HepG2 (cell line): ENCODE measurements around the gene MUC6. TPM values are rescaled to one million over a fixed set of nuclear protein-coding genes. Genes with fewer than 3 reads are reported as not detected.

ENCODE experiments used
- ATAC-seq: fragments of 200-7000 bp; cut with Tn5 transposase; 3 replicates; pipeline ENCODE4 v1.9.1; 2020; ENCODE audit warnings: mild to moderate bottlenecking, moderate library complexity
- BruUV-seq: library from RNA; stranded (reverse); fragments of 400-500 nt; replicated peaks from 2 replicates; lab custom pipeline; 2021; lab: Mats Ljungman, UMichigan
- CTCF ChIA-PET: fragments of 300-600 bp; formaldehyde crosslinking; extraction: SDS; loops from one replicate; lab custom pipeline; 2021; ENCODE audit warnings: low total read pairs, inconsistent platforms, low intra/inter-chr PET ratio; lab: Yijun Ruan, JAX
- POLR2A ChIA-PET: fragments of 350-600 bp; sonication (Branson Sonifier 250); formaldehyde crosslinking; loops from one replicate; lab custom pipeline; 2020; ENCODE audit warnings: antibody characterized with exemption, inconsistent platforms; lab: Yijun Ruan, JAX
- DNase-seq: peaks from one replicate; pipeline ENCODE4 v3.0.0-alpha.2; 2015; ENCODE audit warnings: low spot score
- FAIRE-seq: peaks from 3 replicates; lab custom pipeline; 2011; peaks lifted over from hg19 to GRCh38; lab: Jason Lieb, UNC
- H2AFZ ChIP-seq: one replicate; pipeline ENCODE4 v1.6.1; 2011; ENCODE audit warnings: low read length, inconsistent platforms
- H3K27ac ChIP-seq: fragments of 300-600 bp; 3 replicates; pipeline ENCODE4 v1.8.0; 2011; ENCODE audit warnings: mixed run types, mild to moderate bottlenecking, mixed read lengths, low read length, inconsistent platforms; ENCODE audit not compliant: insufficient read depth; ENCODE audit errors: extremely low read length
- H3K27me3 ChIP-seq, 2 experiments: fragments of 200-600 bp in 1 of 2; 2 replicates in 1 of 2; 3 replicates in 1 of 2; pipeline versions ENCODE4 v1.6.0 to v1.8.0; 2011; ENCODE audit warnings: low read length in 2 of 2, mild to moderate bottlenecking in 2 of 2, moderate library complexity in 2 of 2, inconsistent platforms in 1 of 2; ENCODE audit not compliant: insufficient read depth in 2 of 2, control insufficient read depth in 1 of 2
- H3K36me3 ChIP-seq, 2 experiments: fragments of 200-600 bp in 1 of 2; replicated peaks in 1 of 2; 2 replicates in 1 of 2; 3 replicates in 1 of 2; pipeline versions ENCODE4 v1.5.1 to v1.8.0; 2011; ENCODE audit warnings: low read length in 2 of 2, inconsistent platforms in 1 of 2; ENCODE audit not compliant: insufficient read depth in 2 of 2, control insufficient read depth in 1 of 2
- H3K4me1 ChIP-seq: 2 replicates; pipeline ENCODE4 v1.5.1; 2012; ENCODE audit warnings: low read length, inconsistent platforms; ENCODE audit not compliant: insufficient read depth
- H3K4me2 ChIP-seq: 2 replicates; pipeline ENCODE4 v1.6.0; 2011; ENCODE audit warnings: low read depth, low read length, inconsistent platforms
- H3K4me3 ChIP-seq, 3 experiments: fragments of 200-600 bp in 1 of 3; sonication (generic), shearing (Covaris generic) in 1 of 3; replicated peaks in 1 of 3; 2 replicates each; pipeline ENCODE4 v1.5.1; 2011 to 2016; ENCODE audit warnings: low read length in 3 of 3, inconsistent platforms in 2 of 3, low read depth in 2 of 3, mild to moderate bottlenecking in 2 of 3, control low read depth in 1 of 3, mixed read lengths in 1 of 3; ENCODE audit not compliant: insufficient read depth in 1 of 3
- H3K79me2 ChIP-seq: one replicate; pipeline ENCODE4 v1.6.1; 2011; ENCODE audit warnings: low read length, inconsistent platforms; ENCODE audit not compliant: insufficient read depth
- H3K9ac ChIP-seq: 2 replicates; pipeline ENCODE4 v1.6.0; 2011; ENCODE audit warnings: mild to moderate bottlenecking, low read depth, low read length, inconsistent platforms; ENCODE audit not compliant: insufficient read depth
- H3K9me3 ChIP-seq: 2 replicates; pipeline ENCODE4 v1.5.1; 2012; ENCODE audit warnings: mild to moderate bottlenecking, low read length
- H4K20me1 ChIP-seq: 2 replicates; pipeline ENCODE4 v1.6.0; 2011; ENCODE audit warnings: inconsistent platforms, mild to moderate bottlenecking, low read length, moderate library complexity; ENCODE audit not compliant: insufficient read depth
- BCL3 ChIP-seq: sonication (generic); formaldehyde crosslinking; IDR thresholded peaks from 2 replicates; pipeline ENCODE4 v1.5.1; 2020; ENCODE audit warnings: mild to moderate bottlenecking, missing genetic modification reagents, moderate library complexity
- FOXP1 ChIP-seq, 2 experiments: fragments of 450-650 bp in 1 of 2; IDR thresholded peaks; 2 replicates each; pipeline ENCODE4 v1.6.1; 2017 to 2018; ENCODE audit warnings: antibody characterized with exemption in 1 of 2
- HCFC1 ChIP-seq: fragments of 150-350 bp; IDR thresholded peaks from 2 replicates; pipeline ENCODE4 v1.6.1; 2014; ENCODE audit warnings: low read depth, low read length
- KLF11 ChIP-seq: IDR thresholded peaks from 2 replicates; pipeline ENCODE4 v1.6.1; 2016; ENCODE audit warnings: missing compliant biosample characterization
- KMT2B ChIP-seq: IDR thresholded peaks from 2 replicates; pipeline ENCODE4 v1.6.1; 2016; ENCODE audit warnings: missing genetic modification reagents, missing compliant biosample characterization
- MXD3 ChIP-seq: IDR thresholded peaks from 2 replicates; pipeline ENCODE4 v1.6.1; 2016; ENCODE audit warnings: mild to moderate bottlenecking, missing biosample characterization, missing genetic modification reagents
- PCBP1 ChIP-seq: fragments of 200-400 bp; formaldehyde crosslinking; IDR thresholded peaks from 2 replicates; pipeline ENCODE4 v1.6.1; 2017; ENCODE audit warnings: mild to moderate bottlenecking, low read depth, low read length, borderline replicate concordance
- PPARG ChIP-seq: conservative IDR thresholded peaks from 2 replicates; pipeline ENCODE4 v1.6.1; 2016; ENCODE audit warnings: missing biosample characterization, missing genetic modification reagents
- SMAD9 ChIP-seq: sonication (generic); formaldehyde crosslinking; IDR thresholded peaks from 2 replicates; pipeline ENCODE4 v1.5.1; 2020; ENCODE audit warnings: mild to moderate bottlenecking, missing genetic modification reagents
- ZC3H13 ChIP-seq: sonication (generic); formaldehyde crosslinking; IDR thresholded peaks from 2 replicates; pipeline ENCODE4 v1.8.1; 2023; ENCODE audit warnings: mild to moderate bottlenecking, missing genetic modification reagents, moderate library complexity
- ZFP36 ChIP-seq: fragments of 150-350 bp; IDR thresholded peaks from 2 replicates; pipeline ENCODE4 v1.6.1; 2018; ENCODE audit warnings: borderline replicate concordance, low read length, low read depth; ENCODE audit not compliant: partially characterized antibody
- ZNF143 ChIP-seq: sonication (generic); formaldehyde crosslinking; IDR thresholded peaks from 2 replicates; pipeline ENCODE4 v1.4.0; 2020; ENCODE audit warnings: missing genetic modification reagents
- ZNF280B ChIP-seq: sonication (generic); formaldehyde crosslinking; IDR thresholded peaks from 2 replicates; pipeline ENCODE4 v1.5.0; 2020; ENCODE audit warnings: missing genetic modification reagents, mild to moderate bottlenecking, borderline replicate concordance
- ZNF281 ChIP-seq: sonication (generic); formaldehyde crosslinking; IDR thresholded peaks from 2 replicates; pipeline ENCODE4 v1.4.0; 2020; ENCODE audit warnings: missing genetic modification reagents, borderline replicate concordance
- ZNF3 ChIP-seq: IDR thresholded peaks from 2 replicates; pipeline ENCODE4 v1.7.0; 2017; ENCODE audit warnings: inconsistent platforms
- ZNF337 ChIP-seq: sonication (generic); formaldehyde crosslinking; IDR thresholded peaks from 2 replicates; pipeline ENCODE4 v1.5.1; 2020; ENCODE audit warnings: missing genetic modification reagents, low read depth, mild to moderate bottlenecking, borderline replicate concordance
- WGBS: methylation state at CpG from one replicate; pipeline ENCODE4 v1.1.6; 2017; ENCODE audit warnings: low lambda C conversion rate; 5-methylcytosine and 5-hydroxymethylcytosine counted together
- in situ Hi-C: cut with HindIII; loops from 2 replicates; pipeline ENCODE4 v1.10.0; 2017; ENCODE audit warnings: low pct_unique_long_range_greater_than_20kb; ENCODE audit not compliant: extremely low pct_ligation_motif_present
- intact Hi-C: fragments of 100-400 bp; cut with micrococcal nuclease; formaldehyde crosslinking; loops from one replicate; pipeline ENCODE4 v1.10.0; 2022; ENCODE audit not compliant: unreplicated experiment
- polyA plus RNA-seq, 8 experiments: library from polyadenylated mRNA; depleted of rRNA in 3 of 8; stranded (reverse) in 7 of 8; unstranded in 1 of 8; fragments of >200 nt; fragmentation: Illumina TruSeq in 4 of 8; extraction: Trizol in 4 of 8; gene quantifications; 2 replicates each; pipeline versions ENCODE4 v1.2.1 to v1.2.3, GENCODE V29; 2011 to 2016; ENCODE audit warnings: low read depth in 4 of 8, missing spikeins in 1 of 8, mixed read lengths in 1 of 8; ENCODE audit not compliant: insufficient read depth in 1 of 8
- total RNA-seq, 5 experiments: library from RNA; depleted of rRNA; stranded (reverse); fragments of >200 nt; fragmentation: Illumina TruSeq; extraction: Trizol; gene quantifications; 2 replicates each; pipeline ENCODE4 v1.2.3, GENCODE V29; 2016; ENCODE audit warnings: low read depth in 1 of 5

The MUC6 gene
- total and polyA plus RNA-seq, 2 of the 13 experiments (the other 11 are each of a cell fraction or from before 2014, with no cell fraction given): not detected

GRCh38 chr11:1030086-1030485 lies 6.4 kb downstream of the MUC6 start:
- Histone ChIP-seq H3K4me3 (no peak overlapping the region), H3K27me3 (peaks cover 24 to 54% of the 10 kb centered on the region in 2 experiments; a peak in 4 of 5 replicates), H3K4me1 (peaks cover 7% of the 10 kb centered on the region; the same call in 1 of the 2 replicates), H4K20me1 (no peaks in the 10 kb centered on the region), H3K9ac (no peak overlapping the region), H2AFZ (no peak overlapping the region), H3K9me3 (no peaks in the 10 kb centered on the region), H3K36me3 (no peaks in the 10 kb centered on the region), H3K4me2 (no peak overlapping the region), H3K79me2 (no peaks in the 10 kb centered on the region), H3K27ac (no peak overlapping the region)
- no peak for TF ChIP-seq ZNF337 (CRISPR knock-in tag)
- TF ChIP-seq ZNF143 (CRISPR knock-in tag): no peak
- TF ChIP-seq PPARG (CRISPR knock-in tag): no peak
- TF ChIP-seq KMT2B (CRISPR knock-in tag): no peak
- no peak for TF ChIP-seq HCFC1
- TF ChIP-seq ZFP36: no peak
- TF ChIP-seq ZNF280B (CRISPR knock-in tag): no peak
- TF ChIP-seq ZNF281: no peak
- no peak for TF ChIP-seq PCBP1
- TF ChIP-seq MXD3 (CRISPR knock-in tag): no peak
- TF ChIP-seq SMAD9 (CRISPR knock-in tag): no peak
- TF ChIP-seq KLF11 (CRISPR knock-in tag): no peak
- TF ChIP-seq FOXP1 (IDR thresholded peaks at IDR 0.05): no peak
- no peak for TF ChIP-seq FOXP1 (CRISPR knock-in tag; IDR thresholded peaks at IDR 0.05)
- no peak for TF ChIP-seq ZNF3
- TF ChIP-seq ZC3H13: no peak
- no peak for TF ChIP-seq BCL3 (CRISPR knock-in tag)
- no peak for ATAC-seq
- CTCF ChIA-PET: no interaction called here
- no peak for FAIRE-seq
- POLR2A ChIA-PET: no interaction called here
- DNase-seq: no peak
- intact Hi-C loops: no loop called here
- WGBS: 7% methylated on average over 3 of the region's 16 CpGs
- BruUV-seq: no TSS peak
- in situ Hi-C loops: no loop called here
